OCI-LY3 (cell line): ENCODE results near the gene PHTF1.

Experiments
- H2AFZ ChIP-seq: fragments of 200-600, 300-600 bp; shearing (Covaris generic); 2 replicates; pipeline ENCODE4 v1.6.0; 2014; ENCODE audit warnings: antibody characterized with exemption, low read depth, low read length
- H3K27ac ChIP-seq: fragments of 200-600, 300-600 bp; sonication (generic); 2 replicates; pipeline ENCODE4 v1.5.1; 2014; ENCODE audit warnings: mild to moderate bottlenecking, low read length, moderate library complexity, mixed read lengths
- H3K27me3 ChIP-seq: fragments of 200-600, 300-600 bp; sonication (generic); 2 replicates; pipeline ENCODE4 v1.6.1; 2014; ENCODE audit warnings: low read depth, low read length, mixed read lengths
- H3K36me3 ChIP-seq: fragments of 200-600, 300-600 bp; sonication (generic); replicated peaks from 2 replicates; pipeline ENCODE3; 2014; ENCODE audit warnings: low read depth, low read length, mixed read lengths
- H3K4me1 ChIP-seq: fragments of 300-600, 200-600 bp; sonication (generic); 2 replicates; pipeline ENCODE4 v1.6.1; 2014; ENCODE audit warnings: low read length, mixed read lengths
- H3K4me2 ChIP-seq: fragments of 200-600, 300-600 bp; sonication (generic); 2 replicates; pipeline ENCODE4 v1.6.1; 2014; ENCODE audit warnings: low read length, mixed read lengths
- H3K4me3 ChIP-seq: fragments of 300-600, 200-600 bp; sonication (generic); 2 replicates; pipeline ENCODE4 v1.5.1; 2014; ENCODE audit warnings: antibody characterized with exemption, mild to moderate bottlenecking, low read length, moderate library complexity
- H3K79me2 ChIP-seq: fragments of 300-600, 200-600 bp; shearing (Covaris generic); 2 replicates; pipeline ENCODE4 v1.6.1; 2014; ENCODE audit warnings: mild to moderate bottlenecking, low read length, mixed read lengths
- H3K9ac ChIP-seq: fragments of 300-600, 200-600 bp; shearing (Covaris generic); 2 replicates; pipeline ENCODE4 v1.6.0; 2014; ENCODE audit warnings: mild to moderate bottlenecking, low read length, moderate library complexity
- H3K9me3 ChIP-seq: fragments of 200-600, 300-600 bp; shearing (Covaris generic); 2 replicates; pipeline ENCODE4 v1.6.1; 2014; ENCODE audit warnings: low read length, mixed read lengths; ENCODE audit not compliant: insufficient read depth
- H4K20me1 ChIP-seq: fragments of 200-600, 300-600 bp; sonication (generic); 2 replicates; pipeline ENCODE4 v1.6.1; 2016; ENCODE audit warnings: low read length, mixed read lengths; ENCODE audit not compliant: insufficient read depth
- CTCF ChIP-seq: fragments of 200-600, 300-600 bp; sonication (generic); IDR thresholded peaks from 2 replicates; pipeline ENCODE4 v1.5.1; 2014; ENCODE audit warnings: antibody characterized with exemption, low read length, low read depth
- EZH2phosphoT487 ChIP-seq: fragments of 200-600 bp; shearing (Covaris generic); IDR thresholded peaks from 2 replicates; pipeline ENCODE4 v1.6.1; 2018; ENCODE audit warnings: antibody characterized with exemption, mixed run types, low read depth

The PHTF1 gene

DNA sequence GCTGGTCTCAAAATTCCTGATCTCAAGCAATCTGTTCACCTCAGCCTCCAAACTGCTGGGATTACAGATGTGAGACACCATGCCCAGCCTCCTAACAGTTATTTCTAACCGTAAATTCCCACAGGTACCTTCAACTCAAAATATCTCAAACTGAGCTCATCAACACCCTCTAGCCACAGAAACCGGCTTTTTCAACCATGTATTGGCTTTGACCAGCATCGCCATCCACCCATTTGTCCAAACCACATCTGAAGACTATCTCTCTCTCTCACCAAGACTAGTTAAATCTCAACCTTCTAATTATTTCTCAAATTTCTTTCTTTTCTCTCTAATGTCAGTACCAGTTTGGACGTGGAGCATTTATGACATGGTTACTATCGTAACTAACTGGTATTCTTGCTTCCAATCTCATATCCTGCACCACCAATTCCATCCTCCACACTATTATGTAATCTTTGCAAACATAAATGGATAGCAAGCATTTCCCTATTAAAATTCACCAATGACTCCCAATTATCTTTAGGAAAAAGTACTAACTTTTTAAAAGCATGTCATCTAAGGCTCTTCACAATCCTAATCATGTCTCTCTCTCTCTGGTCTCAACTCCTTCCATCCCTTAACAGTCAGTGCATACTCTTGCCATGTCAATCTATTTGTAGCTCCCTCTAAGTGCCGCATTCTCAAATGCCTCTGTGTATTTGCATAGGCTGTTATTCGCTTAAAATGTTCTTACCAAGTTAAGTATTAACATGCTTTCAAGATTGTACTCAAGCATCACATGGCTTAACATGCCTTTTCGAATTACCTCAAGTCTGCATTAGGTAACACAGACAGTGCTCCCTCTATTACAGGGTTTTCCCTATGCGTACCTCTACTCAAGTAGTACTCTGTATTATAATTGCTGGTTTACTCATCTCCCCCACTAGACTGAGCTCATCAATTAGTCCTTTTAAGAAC, 34.9 kb upstream of the PHTF1 start:
- no peak overlapping the region for H2AFZ ChIP-seq
- no peaks in the 10 kb centered on the region for H3K9me3 ChIP-seq
- peaks cover 29% of the 10 kb centered on the region for H3K36me3 ChIP-seq
- no peak overlapping the region; the same call in 1 of the 2 replicates for H3K27ac ChIP-seq
- TF ChIP-seq CTCF (no peak), EZH2phosphoT487 (no peak)
- H3K4me3 ChIP-seq: no peak overlapping the region
- H3K9ac ChIP-seq: no peak overlapping the region
- peaks cover 24% of the 10 kb centered on the region for H3K4me1 ChIP-seq
- peaks cover 8% of the 10 kb centered on the region for H4K20me1 ChIP-seq
- no peak overlapping the region for H3K4me2 ChIP-seq
- no peaks in the 10 kb centered on the region for H3K27me3 ChIP-seq
- H3K79me2 ChIP-seq: peaks cover 23% of the 10 kb centered on the region

DNA sequence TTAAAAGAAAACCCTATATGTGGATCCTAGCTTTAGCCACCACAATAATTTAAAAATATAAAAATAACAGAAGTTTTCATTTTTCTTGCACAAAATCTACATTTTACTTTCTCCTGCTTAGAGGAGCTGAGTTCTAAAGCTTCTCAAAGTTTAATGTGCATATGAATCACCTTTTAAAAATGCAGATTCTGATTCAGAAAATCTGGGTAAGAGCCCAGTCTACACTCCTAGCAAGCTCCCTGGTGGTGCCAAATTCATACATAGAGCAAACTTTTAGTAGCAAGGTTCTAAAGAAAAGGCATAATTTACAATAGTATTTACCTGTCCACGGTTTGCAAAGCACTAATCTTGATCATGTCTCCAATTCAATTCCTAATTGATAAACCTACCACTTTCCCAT, 33.7 kb upstream of the PHTF1 start:
- Histone ChIP-seq H2AFZ (no peak overlapping the region), H3K9ac (no peak overlapping the region), H3K79me2 (peaks cover 21% of the 10 kb centered on the region), H4K20me1 (no peaks in the 10 kb centered on the region), H3K9me3 (no peaks in the 10 kb centered on the region), H3K36me3 (peaks cover 32% of the 10 kb centered on the region), H3K27ac (no peak overlapping the region), H3K4me1 (peaks cover 20% of the 10 kb centered on the region), H3K27me3 (no peaks in the 10 kb centered on the region), H3K4me3 (no peak overlapping the region), H3K4me2 (no peak overlapping the region)
- TF ChIP-seq CTCF (no peak), EZH2phosphoT487 (no peak)

- H3K4me2 ChIP-seq: no peak overlapping the region
- no peaks in the 10 kb centered on the region for H3K27me3 ChIP-seq
- H3K79me2 ChIP-seq: peaks cover 23% of the 10 kb centered on the region
- peaks cover 27% of the 10 kb centered on the region for H3K36me3 ChIP-seq
- H4K20me1 ChIP-seq: no peaks in the 10 kb centered on the region
- H3K27ac ChIP-seq: no peak overlapping the region
- H2AFZ ChIP-seq: no peak overlapping the region
- H3K9me3 ChIP-seq: no peaks in the 10 kb centered on the region
- peaks cover 15% of the 10 kb centered on the region for H3K4me1 ChIP-seq
- H3K9ac ChIP-seq: no peak overlapping the region
- no peak overlapping the region for H3K4me3 ChIP-seq
- TF ChIP-seq EZH2phosphoT487: no peak
- TF ChIP-seq CTCF: no peak
Measured at GRCh38 chr1:113792471-113792870, 33.2 kb upstream of the PHTF1 start.

GRCh38 chr1:113788802-113789201, 29.5 kb upstream of the PHTF1 start:
- Histone ChIP-seq H3K79me2 (peaks cover 42% of the 10 kb centered on the region), H3K36me3 (peaks cover 5% of the 10 kb centered on the region), H2AFZ (no peak overlapping the region), H3K27me3 (no peaks in the 10 kb centered on the region), H3K4me2 (no peak overlapping the region), H3K4me3 (no peak overlapping the region), H4K20me1 (peaks cover 5% of the 10 kb centered on the region; the same call in 1 of the 2 replicates), H3K9me3 (no peaks in the 10 kb centered on the region), H3K4me1 (peaks cover 8% of the 10 kb centered on the region), H3K9ac (no peak overlapping the region), H3K27ac (no peak overlapping the region)
- no peak for TF ChIP-seq CTCF
- TF ChIP-seq EZH2phosphoT487: no peak
